CD14-positive monocyte (primary cell): ENCODE data around the gene ALDH1L2. TPM values are rescaled to one million over a fixed set of nuclear protein-coding genes. Genes with fewer than 3 reads are reported as not detected.

Experiments used
- DNase-seq, 3 donors: peaks; one replicate each; pipeline ENCODE4 v3.0.0-alpha.2; 2011 to 2022
- H2AFZ ChIP-seq: 2 replicates; pipeline ENCODE4 v1.6.0; 2012; ENCODE audit warnings: mild to moderate bottlenecking, low read depth, low read length, inconsistent platforms; ENCODE audit not compliant: insufficient read depth, poor library complexity, severe bottlenecking
- H3K27ac ChIP-seq, 2 donors: 1 replicate in 1 of 2; 2 replicates in 1 of 2; pipeline ENCODE4 v1.5.1; 2012 to 2013; ENCODE audit warnings: low read length in 2 of 2, control low read depth in 1 of 2, inconsistent platforms in 1 of 2, low read depth in 1 of 2, mild to moderate bottlenecking in 1 of 2
- H3K27me3 ChIP-seq, 2 donors: one replicate each; pipeline versions ENCODE4 v1.6.0 to v1.6.1; 2011 to 2013; ENCODE audit warnings: low read length in 2 of 2; ENCODE audit not compliant: control insufficient read depth in 2 of 2, insufficient read depth in 2 of 2
- H3K36me3 ChIP-seq, 2 donors: replicated peaks in 1 of 2; 1 replicate in 1 of 2; 2 replicates in 1 of 2; pipeline versions ENCODE4 v1.5.1 to v1.6.1; 2012 to 2013; ENCODE audit warnings: low read length in 2 of 2, control low read depth in 1 of 2, inconsistent platforms in 1 of 2, mild to moderate bottlenecking in 1 of 2; ENCODE audit not compliant: insufficient read depth in 2 of 2, control insufficient read depth in 1 of 2
- H3K4me1 ChIP-seq, 2 donors: 1 replicate in 1 of 2; 2 replicates in 1 of 2; pipeline versions ENCODE4 v1.5.1 to v1.6.1; 2012 to 2013; ENCODE audit warnings: low read length in 2 of 2, control low read depth in 1 of 2, inconsistent platforms in 1 of 2, mild to moderate bottlenecking in 1 of 2, moderate library complexity in 1 of 2; ENCODE audit not compliant: insufficient read depth in 2 of 2, control insufficient read depth in 1 of 2
- H3K4me2 ChIP-seq: replicated peaks from 2 replicates; pipeline ENCODE3; 2012; ENCODE audit warnings: low read length, moderate library complexity, mild to moderate bottlenecking; ENCODE audit not compliant: poor library complexity, severe bottlenecking; ENCODE audit errors: extremely low read depth
- H3K4me3 ChIP-seq, 3 experiments: fragments of 200-600 bp in 1 of 3; sonication (generic) in 1 of 3; replicated peaks in 1 of 3; 1 replicate in 2 of 3; 2 replicates in 1 of 3; pipeline ENCODE4 v1.5.1; 2011 to 2013; ENCODE audit warnings: low read length in 3 of 3, mild to moderate bottlenecking in 3 of 3, control low read depth in 2 of 3, low read depth in 2 of 3, inconsistent platforms in 1 of 3, moderate library complexity in 1 of 3
- H3K79me2 ChIP-seq: 2 replicates; pipeline ENCODE4 v1.6.0; 2012; ENCODE audit warnings: mild to moderate bottlenecking, control low read depth, inconsistent platforms, low read length, moderate library complexity; ENCODE audit not compliant: insufficient read depth
- H3K9ac ChIP-seq: 2 replicates; pipeline ENCODE4 v1.6.0; 2017; ENCODE audit warnings: low read length, mild to moderate bottlenecking; ENCODE audit not compliant: insufficient read depth, poor library complexity, severe bottlenecking
- H3K9me3 ChIP-seq, 2 donors: replicated peaks in 1 of 2; 1 replicate in 1 of 2; 2 replicates in 1 of 2; pipeline versions ENCODE4 v1.5.1 to v1.6.1; 2012 to 2013; ENCODE audit warnings: low read length in 2 of 2, control low read depth in 1 of 2; ENCODE audit not compliant: control insufficient read depth in 1 of 2, insufficient read depth in 1 of 2
- H4K20me1 ChIP-seq: 2 replicates; pipeline ENCODE4 v1.6.0; 2012; ENCODE audit warnings: mild to moderate bottlenecking, low read length, control low read depth, moderate library complexity; ENCODE audit not compliant: insufficient read depth
- H3K27ac Mint-ChIP-seq, 7 donors: one replicate each; pipeline ENCODE4 v1.8.0; 2020; ENCODE audit warnings: mild to moderate bottlenecking in 7 of 7, mixed read lengths in 7 of 7, moderate library complexity in 6 of 7, inconsistent platforms in 2 of 7
- H3K27me3 Mint-ChIP-seq, 3 donors: one replicate each; pipeline ENCODE4 v1.8.0; 2021 to 2022; ENCODE audit warnings: low read depth in 3 of 3, mild to moderate bottlenecking in 3 of 3, mixed read lengths in 3 of 3, moderate library complexity in 3 of 3, inconsistent platforms in 1 of 3
- H3K36me3 Mint-ChIP-seq, 2 donors: one replicate each; pipeline ENCODE4 v1.8.0; 2020; ENCODE audit warnings: mixed read lengths in 2 of 2, inconsistent platforms in 1 of 2, mild to moderate bottlenecking in 1 of 2
- H3K4me1 Mint-ChIP-seq: one replicate; pipeline ENCODE4 v1.8.0; 2020; ENCODE audit warnings: mild to moderate bottlenecking, mixed read lengths
- H3K4me3 Mint-ChIP-seq, 2 donors: one replicate each; pipeline ENCODE4 v1.8.0; 2020; ENCODE audit warnings: mild to moderate bottlenecking in 2 of 2, mixed read lengths in 2 of 2, moderate library complexity in 1 of 2
- H3K9me3 Mint-ChIP-seq, 7 donors: one replicate each; pipeline ENCODE4 v1.8.0; 2020 to 2022; ENCODE audit warnings: mixed read lengths in 7 of 7, mild to moderate bottlenecking in 6 of 7, moderate library complexity in 6 of 7, inconsistent platforms in 2 of 7
- CTCF ChIP-seq: fragments of 200-600 bp; IDR thresholded peaks from one replicate; pipeline ENCODE4 v1.8.0; 2022; ENCODE audit warnings: antibody characterized with exemption, mild to moderate bottlenecking
- WGBS: methylation state at CpG from one replicate; pipeline ENCODE4 v1.1.5; 2013; ENCODE audit warnings: missing lambda C conversion rate; ENCODE audit not compliant: insufficient coverage; 5-methylcytosine and 5-hydroxymethylcytosine counted together
- intact Hi-C, 2 donors: fragments of 100-400 bp; cut with micrococcal nuclease; formaldehyde crosslinking; loops; one replicate each; pipeline versions ENCODE4 v1.15.0 to v1.15.1; 2023
- polyA plus RNA-seq, 3 donors: library from polyadenylated mRNA; depleted of rRNA in 1 of 3; unstranded in 2 of 3; stranded (reverse) in 1 of 3; fragments of 300-500 nt in 2 of 3; fragments of >200 nt in 1 of 3; fragmentation: Illumina TruSeq in 2 of 3; gene quantifications; 1 replicate in 2 of 3; 2 replicates in 1 of 3; pipeline ENCODE4 v1.2.3, GENCODE V29; 2012 to 2021

Gene ALDH1L2
- polyA plus RNA-seq, 3 donors, result 0.03 to 0.20 TPM; not detected in 1

GRCh38 chr12:104974626-104975290 lies 109.5 kb downstream of the ALDH1L2 start:
- intact Hi-C loops, result no loop called here
- no peaks in the 10 kb centered on the region for H3K79me2 ChIP-seq
- no peaks in the 10 kb centered on the region for H3K27me3 ChIP-seq
- Mint-ChIP-seq H3K27me3 (peaks cover 0 to 4% (median 3%) of the 10 kb centered on the region in 3 donors), H3K9me3 (peaks cover 0 to 4% (median 0%) of the 10 kb centered on the region in 7 donors), H3K27ac (peak overlapping the region; percentile 62 to 93 (median 86)), H3K36me3 (no peaks in the 10 kb centered on the region), H3K4me3 (no peak overlapping the region), H3K4me1 (peaks cover 40% of the 10 kb centered on the region)
- H3K4me2 ChIP-seq, result peak overlapping the region; percentile 51
- H4K20me1 ChIP-seq, result no peaks in the 10 kb centered on the region
- TF ChIP-seq CTCF, result no peak
- peak overlapping the region in 1 of 3 experiments; percentile 26 for H3K4me3 ChIP-seq
- H2AFZ ChIP-seq, result no peak overlapping the region
- H3K4me1 ChIP-seq, result peaks cover 35 to 38% of the 10 kb centered on the region in 2 donors
- no peaks in the 10 kb centered on the region for H3K36me3 ChIP-seq
- peak overlapping the region; percentile 29 to 55 for H3K27ac ChIP-seq
- no peak overlapping the region for H3K9ac ChIP-seq
- WGBS, result 30% methylated on average over 2 of the region's 7 CpGs
- DNase-seq, result peak; percentile 82 to 93 (median 90)
- H3K9me3 ChIP-seq, result no peaks in the 10 kb centered on the region

- Histone ChIP-seq H3K9ac (no peak overlapping the region), H3K79me2 (no peaks in the 10 kb centered on the region), H3K9me3 (no peaks in the 10 kb centered on the region), H3K4me1 (peaks cover 35 to 38% of the 10 kb centered on the region in 2 donors), H3K4me2 (no peak overlapping the region), H3K27ac (no peak overlapping the region), H4K20me1 (no peaks in the 10 kb centered on the region), H3K27me3 (no peaks in the 10 kb centered on the region), H3K4me3 (no peak overlapping the region), H3K36me3 (no peaks in the 10 kb centered on the region), H2AFZ (no peak overlapping the region)
- Mint-ChIP-seq H3K4me3 (no peak overlapping the region), H3K27ac (no peak overlapping the region), H3K4me1 (peaks cover 40% of the 10 kb centered on the region), H3K9me3 (peaks cover 0 to 4% (median 0%) of the 10 kb centered on the region in 7 donors), H3K36me3 (no peaks in the 10 kb centered on the region), H3K27me3 (peaks cover 0 to 4% (median 1%) of the 10 kb centered on the region in 3 donors)
- intact Hi-C loops, result no loop called here
- TF ChIP-seq CTCF, result no peak
- WGBS, result no CpG with 5 or more reads among the region's 5 CpGs
- DNase-seq, result no peak
Observed at GRCh38 chr12:104973250-104973649, 111.0 kb downstream of the ALDH1L2 start.
